Epithelial cell of proximal tubule (primary cell): ENCODE data around the gene TMEM109. TPM values are rescaled to one million over a fixed set of nuclear protein-coding genes. Genes with fewer than 3 reads are reported as not detected.

Experiments used
- DNase-seq: peaks from one replicate; pipeline ENCODE4 v3.0.0-alpha.2; 2011; ENCODE audit warnings: low read depth
- H3K4me3 ChIP-seq: 2 replicates; pipeline ENCODE4 v1.5.1; 2011; ENCODE audit warnings: low read depth, mild to moderate bottlenecking, low read length
- total RNA-seq: library from RNA; depleted of rRNA; stranded (reverse); fragments of >200 nt; gene quantifications from 2 replicates; pipeline ENCODE4 v1.2.3, GENCODE V29; 2015
- TF ChIP-seq, protein P1 (sequence below): conservative IDR thresholded peaks from 2 replicates; pipeline ENCODE4 v1.5.1; 2012; ENCODE audit warnings: low read depth, mild to moderate bottlenecking, low read length

The TMEM109 gene
- total RNA-seq, 1 donor from 2014 or later = 95.4 TPM

DNA sequence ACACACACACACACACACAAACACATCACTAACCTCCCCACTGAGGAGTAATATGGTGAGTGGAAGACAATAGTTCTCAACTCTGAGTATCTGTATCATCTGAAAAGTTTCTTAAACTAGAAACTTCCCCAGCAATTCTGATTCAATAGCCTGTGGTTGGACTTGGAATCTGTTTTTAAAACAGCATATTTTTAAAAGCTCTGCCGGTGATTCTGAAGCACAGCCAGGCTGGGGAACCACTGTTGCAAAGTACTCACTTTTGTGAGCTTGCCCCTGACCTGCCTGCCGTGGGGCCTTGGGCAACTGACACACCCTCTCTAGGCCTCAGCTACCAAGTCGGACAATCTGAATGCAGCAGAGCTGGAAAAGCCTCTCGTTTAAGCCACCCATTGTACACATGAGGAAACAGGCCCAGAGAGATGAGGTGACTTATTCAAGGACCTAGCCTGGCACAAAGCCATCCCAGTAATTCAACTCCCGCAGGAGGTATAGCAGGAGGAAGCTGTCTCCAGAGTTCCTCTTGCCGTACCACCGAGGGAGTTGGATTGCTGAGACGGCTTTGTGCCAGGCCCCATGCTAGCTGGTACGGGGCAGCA, 29.1 kb downstream of the TMEM109 start:
- H3K4me3 ChIP-seq = no peak overlapping the region
- TF ChIP-seq, protein P1, sequence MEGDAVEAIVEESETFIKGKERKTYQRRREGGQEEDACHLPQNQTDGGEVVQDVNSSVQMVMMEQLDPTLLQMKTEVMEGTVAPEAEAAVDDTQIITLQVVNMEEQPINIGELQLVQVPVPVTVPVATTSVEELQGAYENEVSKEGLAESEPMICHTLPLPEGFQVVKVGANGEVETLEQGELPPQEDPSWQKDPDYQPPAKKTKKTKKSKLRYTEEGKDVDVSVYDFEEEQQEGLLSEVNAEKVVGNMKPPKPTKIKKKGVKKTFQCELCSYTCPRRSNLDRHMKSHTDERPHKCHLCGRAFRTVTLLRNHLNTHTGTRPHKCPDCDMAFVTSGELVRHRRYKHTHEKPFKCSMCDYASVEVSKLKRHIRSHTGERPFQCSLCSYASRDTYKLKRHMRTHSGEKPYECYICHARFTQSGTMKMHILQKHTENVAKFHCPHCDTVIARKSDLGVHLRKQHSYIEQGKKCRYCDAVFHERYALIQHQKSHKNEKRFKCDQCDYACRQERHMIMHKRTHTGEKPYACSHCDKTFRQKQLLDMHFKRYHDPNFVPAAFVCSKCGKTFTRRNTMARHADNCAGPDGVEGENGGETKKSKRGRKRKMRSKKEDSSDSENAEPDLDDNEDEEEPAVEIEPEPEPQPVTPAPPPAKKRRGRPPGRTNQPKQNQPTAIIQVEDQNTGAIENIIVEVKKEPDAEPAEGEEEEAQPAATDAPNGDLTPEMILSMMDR = no peak
- no peak for DNase-seq

DNA sequence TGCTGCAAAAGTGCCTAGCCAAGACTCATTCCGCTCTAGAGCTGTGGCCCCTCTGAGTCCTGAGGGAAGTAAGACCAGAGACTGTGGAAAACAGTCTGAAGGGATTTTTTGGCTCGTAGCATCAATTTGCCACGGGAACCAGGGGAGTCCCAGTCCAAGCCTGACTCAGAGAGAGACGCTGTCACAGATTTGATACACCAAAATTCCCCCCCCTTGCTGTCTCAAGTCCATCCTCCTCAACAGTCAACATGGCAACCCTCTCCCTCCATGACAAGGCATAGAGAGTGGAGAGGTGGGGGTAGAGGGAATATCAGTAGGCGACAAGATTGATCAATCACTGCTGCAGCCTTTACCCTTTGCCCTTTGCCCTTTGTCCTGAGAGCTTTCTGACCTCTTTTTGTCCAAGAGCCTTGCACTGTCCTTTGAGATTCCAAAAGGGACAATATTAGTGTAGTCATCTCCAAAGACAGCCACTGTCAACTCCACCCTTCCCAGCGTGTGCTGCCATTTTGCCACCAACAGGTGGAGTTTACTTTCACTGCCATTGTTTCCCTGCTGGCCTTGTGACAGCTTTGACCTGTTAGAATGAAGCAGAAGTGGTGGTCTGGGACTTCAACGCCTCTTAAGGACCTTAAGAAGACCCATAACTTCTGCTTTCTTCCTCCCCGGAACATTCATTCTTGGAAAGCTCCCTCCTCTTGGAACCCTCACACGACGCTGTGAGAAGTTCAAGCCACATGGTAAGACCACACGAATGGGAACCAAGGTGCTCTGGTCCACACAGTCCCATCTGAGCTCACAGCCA, 30.7 kb downstream of the TMEM109 start:
- DNase-seq = no peak
- TF ChIP-seq, protein P1 = peak; percentile 36
- H3K4me3 ChIP-seq = no peak overlapping the region

DNA sequence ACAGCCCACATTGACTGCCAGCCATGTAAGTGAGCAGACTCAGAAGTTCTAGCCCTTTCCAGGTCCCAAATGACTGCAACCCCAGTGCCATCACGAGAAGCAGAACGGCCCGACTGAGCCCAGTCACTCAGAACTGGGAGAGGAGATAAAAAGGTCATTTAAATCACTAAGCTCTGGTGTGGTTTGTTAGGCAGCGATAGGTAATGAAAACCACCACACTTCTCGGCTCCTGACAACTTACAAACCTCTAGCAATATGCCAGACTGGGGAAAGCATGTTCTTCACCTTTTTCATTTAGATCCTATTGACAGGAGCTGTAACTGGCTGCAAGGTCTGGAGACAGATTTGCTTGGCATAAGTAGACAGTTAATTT, 31.3 kb downstream of the TMEM109 start:
- no peak for DNase-seq
- H3K4me3 ChIP-seq = no peak overlapping the region
- TF ChIP-seq, protein P1 = no peak

GRCh38 chr11:60946601-60947264, 32.8 kb downstream of the TMEM109 start:
- DNase-seq = no peak
- no peak overlapping the region for H3K4me3 ChIP-seq
- TF ChIP-seq, protein P1 = no peak

DNA sequence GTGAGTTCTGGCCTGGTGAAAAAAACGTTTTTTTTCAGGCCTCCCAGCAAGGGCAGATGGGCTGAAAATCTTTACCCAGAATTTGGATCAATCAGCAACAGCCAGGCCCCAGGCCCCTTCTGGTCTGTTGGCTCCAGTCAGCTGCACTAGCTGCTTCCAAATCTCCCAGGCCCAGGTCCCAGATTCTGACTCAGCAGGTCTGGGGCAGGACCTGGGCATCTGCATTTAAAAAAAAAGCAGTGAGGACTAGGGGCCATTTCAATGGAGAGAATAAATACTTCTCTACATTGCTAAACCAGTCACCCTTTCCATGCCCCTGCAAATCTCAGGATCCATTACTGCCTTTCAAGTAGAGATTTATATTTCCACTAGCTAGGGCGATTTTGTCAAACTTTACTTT, 33.7 kb downstream of the TMEM109 start:
- no peak for DNase-seq
- no peak overlapping the region for H3K4me3 ChIP-seq
- TF ChIP-seq, protein P1 = no peak

DNA sequence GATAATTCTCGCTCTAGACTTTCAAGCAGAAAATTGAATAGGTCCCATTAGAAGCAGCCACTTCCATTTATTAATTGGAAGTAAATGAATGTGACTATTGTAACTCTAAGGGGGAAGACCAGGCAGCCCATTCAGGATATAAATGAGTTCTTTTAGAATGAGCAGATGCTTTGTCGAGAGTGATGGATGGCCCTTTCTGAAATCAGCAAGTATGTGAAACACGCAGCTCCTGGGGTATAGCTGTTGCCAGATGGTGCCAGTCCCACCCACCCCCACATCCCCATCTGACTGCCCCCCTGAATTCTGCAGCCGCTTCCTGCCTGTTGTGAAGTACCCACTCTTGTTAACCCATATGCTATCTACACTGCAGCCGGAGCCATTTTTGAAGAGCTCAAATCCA, 34.3 kb downstream of the TMEM109 start:
- no peak for DNase-seq
- TF ChIP-seq, protein P1 = no peak
- no peak overlapping the region for H3K4me3 ChIP-seq
